Choroid plexus epithelial cell (primary cell): ENCODE measurements around the gene HDAC9.

Source experiments
- DNase-seq: peaks from one replicate; pipeline ENCODE4 v3.0.0-alpha.2; 2010; ENCODE audit warnings: low read depth
- H3K4me3 ChIP-seq: 2 replicates; pipeline ENCODE4 v1.5.1; 2011; ENCODE audit warnings: low read depth, mild to moderate bottlenecking, control low read depth, low read length, moderate library complexity
- CTCF ChIP-seq: conservative IDR thresholded peaks from 2 replicates; pipeline ENCODE4 v1.5.1; 2011; ENCODE audit warnings: low read depth, mild to moderate bottlenecking, control low read depth, inconsistent platforms, low read length, moderate library complexity

The HDAC9 gene

GRCh38 chr7:18890885-18891621 is 395.5 kb downstream of the HDAC9 start:
- DNase-seq, result peak; percentile 19
- no peak for TF ChIP-seq CTCF
- no peak overlapping the region for H3K4me3 ChIP-seq

GRCh38 chr7:18893156-18893555 is 397.6 kb downstream of the HDAC9 start:
- DNase-seq, result no peak
- no peak for TF ChIP-seq CTCF
- H3K4me3 ChIP-seq, result no peak overlapping the region

GRCh38 chr7:18894155-18894554 is 398.6 kb downstream of the HDAC9 start:
- no peak for DNase-seq
- H3K4me3 ChIP-seq, result no peak overlapping the region
- TF ChIP-seq CTCF, result no peak

- no peak for TF ChIP-seq CTCF
- peak; percentile 68 for DNase-seq
- no peak overlapping the region for H3K4me3 ChIP-seq
Observed at GRCh38 chr7:18895456-18895855, 399.9 kb downstream of the HDAC9 start.

GRCh38 chr7:18896343-18896975 is 400.9 kb downstream of the HDAC9 start:
- H3K4me3 ChIP-seq, result no peak overlapping the region
- DNase-seq, result peak; percentile 53
- TF ChIP-seq CTCF, result no peak

- H3K4me3 ChIP-seq, result no peak overlapping the region
- DNase-seq, result no peak
- TF ChIP-seq CTCF, result no peak
Observed at GRCh38 chr7:18900236-18900635, 404.7 kb downstream of the HDAC9 start.

- no peak overlapping the region for H3K4me3 ChIP-seq
- no peak for TF ChIP-seq CTCF
- no peak for DNase-seq
Observed at GRCh38 chr7:18900803-18901202, 405.3 kb downstream of the HDAC9 start.
